Left kidney (tissue), 2 donors: Measurements from ENCODE around the gene PLS3. TPM values are rescaled to one million over a fixed set of nuclear protein-coding genes. Genes with fewer than 3 reads are reported as not detected.

Experiments
- DNase-seq: peaks from one replicate; pipeline ENCODE4 v3.0.0-alpha.2; 2013
- polyA plus RNA-seq: library from polyadenylated mRNA; unstranded; fragments of 120-200 nt; gene quantifications from one replicate; pipeline ENCODE4 v1.2.1, GENCODE V29; 2013; ENCODE audit not compliant: insufficient read length

Gene PLS3
- polyA plus RNA-seq, 1 donor, result 267 TPM

- peak; percentile 81 for DNase-seq
Measured at GRCh38 chrX:115690511-115691216, 129.7 kb downstream of the PLS3 start.

DNA sequence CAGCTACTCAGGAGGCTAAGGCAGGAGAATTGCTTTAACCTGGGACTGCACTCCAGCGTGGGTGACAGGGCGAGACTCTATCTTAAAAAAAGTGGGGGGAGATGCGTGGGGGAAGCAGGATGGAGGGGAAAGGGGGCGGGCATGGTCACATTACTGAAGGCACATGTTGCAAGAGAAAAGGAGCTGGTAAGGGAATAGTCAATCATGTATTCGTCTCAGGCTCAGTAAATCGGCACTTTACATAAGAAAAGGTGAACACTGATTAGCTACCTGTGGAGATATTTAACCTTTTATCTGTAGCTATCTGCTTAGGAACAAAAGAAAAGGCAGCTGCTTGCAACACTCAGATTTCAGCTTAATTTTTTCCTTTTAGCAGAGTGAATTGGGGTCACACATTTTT lies 132.5 kb downstream of the PLS3 start:
- DNase-seq, result no peak

DNA sequence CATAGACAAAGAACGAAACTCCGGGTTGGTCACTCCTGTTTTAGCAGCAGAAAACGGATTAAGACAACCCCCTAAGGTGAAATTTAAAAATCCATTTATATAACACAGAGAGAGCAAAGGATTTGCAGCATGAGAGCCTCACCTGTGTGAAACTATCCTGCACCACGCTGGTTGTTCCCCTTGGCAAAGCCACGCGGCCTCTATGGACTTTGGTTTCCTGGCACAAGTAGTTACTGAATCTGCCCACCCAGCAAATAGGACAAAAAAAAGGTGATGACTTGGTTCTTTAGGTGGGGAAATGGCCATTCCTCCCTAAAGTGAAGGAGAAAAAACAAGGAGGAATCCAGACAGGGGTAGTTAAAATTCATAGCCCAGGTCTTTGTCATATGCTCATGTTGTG lies 133.1 kb downstream of the PLS3 start:
- DNase-seq, result no peak

DNA sequence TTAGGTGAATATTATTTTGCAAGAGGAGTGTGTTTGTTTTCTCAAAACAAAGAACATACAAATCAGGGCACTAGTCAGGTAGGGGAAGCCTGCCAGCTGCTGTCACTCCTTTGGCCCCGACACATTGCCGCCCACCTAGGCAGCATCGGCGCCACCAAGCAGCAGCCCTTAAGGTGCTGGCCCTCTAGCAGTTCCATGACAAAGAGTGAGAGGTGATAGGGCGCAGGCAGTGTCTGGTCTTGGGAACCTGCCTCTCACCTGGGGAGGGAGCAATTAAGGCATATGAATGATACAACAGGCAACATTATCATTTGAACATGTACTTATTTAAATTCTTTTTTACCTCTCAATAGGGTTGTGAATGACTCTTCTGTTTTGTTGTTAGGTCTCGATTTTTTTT lies 135.1 kb downstream of the PLS3 start:
- no peak for DNase-seq

- DNase-seq, result no peak
Measured at GRCh38 chrX:115696939-115697338, 136.0 kb downstream of the PLS3 start.

GRCh38 chrX:115697806-115698205 lies 136.8 kb downstream of the PLS3 start:
- DNase-seq, result no peak
